ENCODE data around the gene CHST15. TPM values are rescaled to one million over a fixed set of nuclear protein-coding genes. Genes with fewer than 3 reads are reported as not detected.
A peak's percentile ranks its signal among the peaks of the same experiment; 100 is the strongest.

Gene CHST15
- total and polyA plus RNA-seq, 11 donors: 0.88 to 27.1 (median 4.1) TPM

GRCh38 chr10:124092250-124092859 lies 1.0 kb downstream of the CHST15 start:
- peak overlapping the region; percentile 29 to 83 (median 64) for H3K4me3 ChIP-seq
- intact Hi-C loops (cut with DNase I): loop anchor here in 4 of 10 donors (2.0 to 10.0 kb wide), 5 partner anchors 60 to 155 kb away; no protein-coding TSS in a partner anchor
- peak overlapping the region; percentile 59 to 95 (median 79) for H3K27ac ChIP-seq
- TF ChIP-seq CTCF (IDR thresholded peaks at IDR 0.05) (no peak), POLR2A (IDR thresholded peaks at IDR 0.05) (no peak)
- H3K27me3 ChIP-seq: peaks cover 0 to 57% (median 8%) of the 10 kb centered on the region in 9 donors
- H3K9me3 ChIP-seq: peaks cover 0 to 5% (median 0%) of the 10 kb centered on the region in 12 donors
- 0 to 1% (median 1%) methylated on average over 3 to 70 of the region's 70 CpGs for WGBS, 4 donors
- DNase-seq: peak; percentile 45 to 82 (median 73)
- ATAC-seq: peak in 3 of 4 donors; percentile 65 to 79 (median 70)
- peaks cover 0 to 48% (median 22%) of the 10 kb centered on the region in 12 donors for H3K4me1 ChIP-seq
- H3K36me3 ChIP-seq: no peaks in the 10 kb centered on the region

- Histone ChIP-seq H3K9me3 (peaks cover 0 to 5% (median 0%) of the 10 kb centered on the region in 12 donors), H3K27me3 (peaks cover 0 to 57% (median 8%) of the 10 kb centered on the region in 9 donors), H3K4me3 (peak overlapping the region; percentile 29 to 83 (median 64)), H3K36me3 (no peaks in the 10 kb centered on the region), H3K27ac (peak overlapping the region in 10 of 12 donors; percentile 66 to 95 (median 80)), H3K4me1 (peaks cover 0 to 52% (median 22%) of the 10 kb centered on the region in 12 donors)
- intact Hi-C loops (cut with DNase I): loop anchor here in 4 of 10 donors (2.0 to 10.0 kb wide), 5 partner anchors 61 to 156 kb away; no protein-coding TSS in a partner anchor
- TF ChIP-seq POLR2A (IDR thresholded peaks at IDR 0.05) (no peak), CTCF (IDR thresholded peaks at IDR 0.05) (no peak)
- ATAC-seq (peak in 3 of 4 donors; percentile 44 to 61 (median 53)), DNase-seq (peak; percentile 37 to 74 (median 54))
- WGBS, 4 donors: 1 to 5% (median 3%) methylated on average over 29 to 55 of the region's 55 CpGs
These were observed 1.6 kb downstream of the CHST15 start for GRCh38 chr10:124091646-124092249.

- H3K36me3 ChIP-seq: no peaks in the 10 kb centered on the region
- ATAC-seq (no peak), DNase-seq (no peak)
- H3K27me3 ChIP-seq: peaks cover 0 to 51% (median 5%) of the 10 kb centered on the region in 9 donors
- intact Hi-C loops (cut with DNase I): loop anchor here in 3 of 10 donors (5.0 to 10.0 kb wide), 4 partner anchors 63 to 157 kb away; no protein-coding TSS in a partner anchor
- WGBS, 4 donors: 62 to 68% (median 64%) methylated on average over 6 of the region's 6 CpGs
- peaks cover 0 to 59% (median 22%) of the 10 kb centered on the region in 12 donors for H3K4me1 ChIP-seq
- TF ChIP-seq CTCF (IDR thresholded peaks at IDR 0.05) (no peak), POLR2A (IDR thresholded peaks at IDR 0.05) (no peak)
- peak overlapping the region in 2 of 12 donors; percentile 86 to 95 for H3K27ac ChIP-seq
- H3K9me3 ChIP-seq: no peaks in the 10 kb centered on the region
- H3K4me3 ChIP-seq: peak overlapping the region in 8 of 12 donors; percentile 56 to 82 (median 68)
These were observed 2.7 kb downstream of the CHST15 start for GRCh38 chr10:124090601-124091209.
